KOPT-K1 (cell line): Measurements from ENCODE around the gene MAP2K6.
"Not testable (repeated sequence)": the region's sequence is repeated elsewhere in the genome, so short reads cannot be mapped to it uniquely, and the experiment has no call there.

Source experiments
- H3K27ac ChIP-seq: fragments of 200-600 bp; sonication (generic); 2 replicates; pipeline ENCODE4 v1.5.1; 2016; ENCODE audit warnings: antibody characterized with exemption, mild to moderate bottlenecking, low read depth, low read length; ENCODE audit not compliant: poor library complexity, severe bottlenecking
- H3K36me3 ChIP-seq: fragments of 200-600 bp; sonication (generic); 2 replicates; pipeline ENCODE4 v1.5.1; 2017; ENCODE audit warnings: antibody characterized with exemption, mild to moderate bottlenecking, low read length, moderate library complexity; ENCODE audit not compliant: insufficient read depth
- H3K9me3 ChIP-seq: fragments of 200-600 bp; sonication (generic); 2 replicates; pipeline ENCODE4 v1.5.1; 2017; ENCODE audit warnings: antibody characterized with exemption, low read length, mild to moderate bottlenecking; ENCODE audit not compliant: insufficient read depth, poor library complexity, severe bottlenecking

The MAP2K6 gene

DNA sequence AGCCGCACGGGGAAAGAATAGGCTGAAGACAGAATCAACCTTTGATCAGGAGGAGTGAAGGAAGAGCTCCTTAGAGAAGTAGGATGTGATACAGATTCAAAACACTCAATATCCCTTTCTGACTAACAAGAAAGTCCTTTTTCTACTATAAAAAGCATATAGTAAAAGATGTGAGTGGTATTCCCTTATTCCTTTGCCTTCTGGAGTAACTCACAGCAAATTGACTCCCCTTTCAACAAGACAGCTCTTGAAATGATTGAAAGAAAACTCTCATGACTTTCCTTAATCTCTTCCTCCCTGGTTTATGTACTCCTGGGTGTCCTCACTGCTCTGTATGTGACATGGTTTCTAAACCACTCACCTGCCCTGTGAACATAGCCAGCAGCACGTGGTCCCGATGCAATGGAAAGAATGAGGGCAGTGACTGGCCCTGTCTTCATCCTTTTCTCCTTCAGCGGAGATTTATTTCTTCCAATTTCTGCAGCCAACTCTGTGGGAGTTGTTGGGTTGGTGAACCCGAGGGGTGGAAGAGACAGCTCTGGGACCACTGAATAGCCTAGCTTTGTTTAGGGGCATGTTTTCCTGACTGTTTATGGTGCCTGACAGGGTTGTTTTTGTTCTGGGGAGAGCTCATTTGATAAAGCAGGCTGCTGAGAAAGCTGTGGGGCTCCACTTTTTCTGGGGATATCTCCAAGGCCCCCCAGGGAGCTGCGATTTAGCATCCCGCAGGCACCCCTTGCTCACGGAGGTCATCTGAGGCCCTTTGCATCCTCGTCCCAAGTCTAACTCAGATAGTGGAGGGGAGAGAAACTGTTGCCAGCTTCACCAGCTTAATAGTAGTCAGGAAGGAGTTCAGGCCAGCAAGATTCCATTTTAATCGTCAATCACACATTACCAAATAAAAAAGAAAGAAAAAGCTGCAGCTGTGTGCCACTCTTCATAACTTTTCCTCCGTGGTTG, 46.7 kb downstream of the MAP2K6 start:
- no peaks in the 10 kb centered on the region for H3K9me3 ChIP-seq
- H3K27ac ChIP-seq = no peak overlapping the region
- no peaks in the 10 kb centered on the region for H3K36me3 ChIP-seq

DNA sequence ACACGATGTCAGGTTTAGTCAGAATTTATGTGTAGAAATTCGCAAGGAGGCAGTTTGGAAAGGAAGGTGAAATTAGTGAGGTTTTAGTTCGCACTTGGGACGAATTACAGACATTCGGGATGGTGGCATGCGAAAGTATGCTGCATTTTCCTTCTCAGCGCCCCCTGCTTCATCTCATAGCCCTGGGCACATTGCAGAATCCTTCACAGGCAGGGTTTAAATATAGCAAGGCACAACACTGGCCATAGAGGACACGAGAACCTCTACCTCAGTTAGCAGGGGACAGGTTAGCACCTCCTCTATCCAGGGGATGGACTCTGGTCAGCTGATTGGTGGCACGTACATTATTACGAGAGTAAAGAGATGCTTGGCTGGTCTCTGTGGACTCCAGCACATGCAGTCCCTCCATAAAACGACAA, 47.5 kb downstream of the MAP2K6 start:
- Histone ChIP-seq H3K27ac (no peak overlapping the region), H3K9me3 (no peaks in the 10 kb centered on the region), H3K36me3 (no peaks in the 10 kb centered on the region)

DNA sequence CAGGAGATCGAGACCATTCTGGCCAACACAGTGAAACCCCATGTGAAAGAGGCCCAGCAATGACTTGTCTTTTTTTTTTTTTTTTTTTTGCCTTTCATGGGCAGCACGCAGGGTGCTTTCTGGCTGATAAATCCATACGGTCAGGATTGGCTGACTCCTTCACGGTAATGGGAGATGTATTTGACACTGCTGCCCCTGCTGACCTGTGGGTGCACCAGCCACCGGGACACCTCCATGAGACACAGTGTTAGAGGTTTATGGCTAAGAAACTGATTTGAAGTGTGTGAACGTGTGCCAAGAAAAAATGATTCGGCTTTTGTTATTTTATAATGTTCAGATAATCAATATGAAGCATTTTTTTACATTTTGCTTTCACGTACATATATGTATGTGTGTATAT, 48.4 kb downstream of the MAP2K6 start:
- no peak overlapping the region for H3K27ac ChIP-seq
- no peaks in the 10 kb centered on the region for H3K36me3 ChIP-seq
- no peaks in the 10 kb centered on the region for H3K9me3 ChIP-seq

DNA sequence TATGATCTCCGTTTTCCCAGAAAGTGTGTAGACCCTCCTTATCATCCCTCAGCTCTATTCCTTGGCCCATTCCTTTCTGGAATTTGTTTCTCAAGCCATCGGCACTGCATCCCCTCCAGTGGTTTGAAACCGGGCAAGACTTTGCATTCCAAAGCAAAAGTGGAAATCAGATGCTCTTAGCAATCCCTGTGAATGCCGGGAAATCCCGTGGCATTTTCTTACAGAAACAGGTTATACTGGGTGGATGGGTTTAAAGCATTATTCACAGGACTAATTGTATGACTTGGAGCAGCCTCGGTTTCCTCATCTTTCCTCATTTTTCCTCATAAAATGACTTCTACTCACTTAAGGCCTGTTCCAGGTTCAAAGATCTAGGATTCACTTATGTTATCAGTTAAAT, 52.0 kb downstream of the MAP2K6 start:
- Histone ChIP-seq H3K9me3 (no peaks in the 10 kb centered on the region), H3K36me3 (no peaks in the 10 kb centered on the region), H3K27ac (no peak overlapping the region)

DNA sequence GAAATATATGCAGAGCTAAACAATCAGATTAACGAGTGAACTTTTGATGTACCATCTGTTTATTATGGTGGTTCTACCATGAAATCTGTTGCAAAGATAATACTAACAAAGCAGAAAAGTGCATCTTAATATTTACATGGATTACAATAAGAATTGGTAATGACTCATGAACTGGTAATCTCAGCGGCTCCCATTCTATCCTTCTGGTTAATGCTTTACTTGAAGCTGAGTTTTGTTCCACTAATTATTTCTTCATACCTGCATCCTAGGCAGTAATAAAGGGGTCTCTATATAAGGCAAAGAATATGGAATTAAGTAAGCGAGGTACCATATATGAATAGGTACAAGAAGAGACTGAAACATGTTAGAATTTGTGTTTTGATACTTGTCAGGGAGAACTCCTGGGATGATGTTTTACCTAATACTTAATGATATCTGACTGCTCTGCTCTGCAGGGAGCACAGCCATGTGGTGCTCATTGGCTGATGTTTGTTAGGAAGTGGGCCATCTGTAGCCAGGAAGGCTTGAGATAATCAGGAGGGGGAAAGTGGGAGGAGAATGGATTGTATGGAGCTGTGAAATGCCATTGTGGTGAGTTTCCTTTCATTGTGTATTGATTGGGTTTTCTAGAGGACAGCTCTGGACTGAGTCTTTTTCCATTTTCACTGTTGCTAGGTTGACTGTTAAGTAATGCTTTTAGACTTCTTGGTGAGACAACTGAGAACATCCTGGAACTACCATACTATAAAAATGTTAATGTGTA, 52.6 kb downstream of the MAP2K6 start:
- no peaks in the 10 kb centered on the region for H3K9me3 ChIP-seq
- no peak overlapping the region for H3K27ac ChIP-seq
- H3K36me3 ChIP-seq = no peaks in the 10 kb centered on the region

DNA sequence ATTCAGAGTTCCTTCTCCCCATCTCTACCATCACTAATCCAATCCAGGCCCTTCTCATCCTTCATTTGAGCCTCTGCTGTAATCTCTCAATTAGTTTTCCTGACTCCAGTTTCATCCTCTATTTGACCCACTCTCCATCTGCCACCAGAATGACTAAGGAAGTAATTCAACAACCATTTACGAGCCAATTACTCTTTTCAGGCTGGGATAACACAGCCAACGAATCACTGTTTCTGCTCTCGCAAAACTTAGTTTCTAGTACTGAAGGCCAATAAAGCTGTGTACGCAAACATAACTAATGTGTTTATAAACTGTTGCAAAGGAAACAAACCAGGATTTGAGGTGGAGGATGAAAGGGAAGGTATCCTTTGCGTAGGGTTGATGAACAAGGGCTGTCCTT, 53.7 kb downstream of the MAP2K6 start:
- H3K9me3 ChIP-seq = no peaks in the 10 kb centered on the region
- H3K36me3 ChIP-seq = no peaks in the 10 kb centered on the region
- no peak overlapping the region for H3K27ac ChIP-seq

DNA sequence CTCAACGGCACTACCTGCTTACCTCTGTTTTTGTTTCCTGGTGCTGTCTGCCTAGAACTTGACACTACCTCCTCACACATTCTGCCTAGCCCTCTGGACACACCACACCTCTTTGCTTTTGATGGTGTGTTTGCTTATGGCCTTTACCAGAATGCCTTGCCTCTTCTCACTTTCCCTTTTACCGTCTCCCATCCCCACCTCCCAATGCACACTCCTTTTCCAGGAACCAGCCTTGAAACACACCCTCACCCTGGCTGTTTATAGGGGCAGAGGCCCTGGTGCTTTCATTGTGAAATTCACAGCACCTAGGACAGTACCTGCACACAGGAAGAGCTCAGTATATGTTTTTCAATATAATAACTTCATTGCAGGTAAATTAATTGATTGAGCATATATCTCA, 56.2 kb downstream of the MAP2K6 start:
- H3K36me3 ChIP-seq = no peaks in the 10 kb centered on the region
- no peaks in the 10 kb centered on the region for H3K9me3 ChIP-seq
- H3K27ac ChIP-seq = no peak overlapping the region

DNA sequence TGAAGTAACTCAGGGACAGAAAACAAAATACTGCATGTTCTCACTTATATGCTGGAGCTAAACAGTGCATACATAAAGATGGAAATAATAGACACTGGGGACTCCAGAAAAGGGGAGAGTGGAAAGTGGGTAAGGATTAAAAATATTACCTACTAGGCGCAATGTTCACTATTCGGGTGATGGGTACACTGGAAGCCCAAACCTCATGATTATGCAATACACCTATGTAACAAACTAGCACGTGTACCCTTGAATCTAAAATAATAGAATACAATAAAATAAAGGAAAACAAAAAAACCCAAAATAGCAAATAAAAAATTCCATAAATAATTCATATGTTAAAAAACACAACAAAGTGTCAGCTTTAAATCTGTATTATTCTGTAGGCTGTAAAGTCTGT, 56.9 kb downstream of the MAP2K6 start:
- Histone ChIP-seq H3K36me3 (no peaks in the 10 kb centered on the region), H3K27ac (no peak overlapping the region), H3K9me3 (no peaks in the 10 kb centered on the region)

DNA sequence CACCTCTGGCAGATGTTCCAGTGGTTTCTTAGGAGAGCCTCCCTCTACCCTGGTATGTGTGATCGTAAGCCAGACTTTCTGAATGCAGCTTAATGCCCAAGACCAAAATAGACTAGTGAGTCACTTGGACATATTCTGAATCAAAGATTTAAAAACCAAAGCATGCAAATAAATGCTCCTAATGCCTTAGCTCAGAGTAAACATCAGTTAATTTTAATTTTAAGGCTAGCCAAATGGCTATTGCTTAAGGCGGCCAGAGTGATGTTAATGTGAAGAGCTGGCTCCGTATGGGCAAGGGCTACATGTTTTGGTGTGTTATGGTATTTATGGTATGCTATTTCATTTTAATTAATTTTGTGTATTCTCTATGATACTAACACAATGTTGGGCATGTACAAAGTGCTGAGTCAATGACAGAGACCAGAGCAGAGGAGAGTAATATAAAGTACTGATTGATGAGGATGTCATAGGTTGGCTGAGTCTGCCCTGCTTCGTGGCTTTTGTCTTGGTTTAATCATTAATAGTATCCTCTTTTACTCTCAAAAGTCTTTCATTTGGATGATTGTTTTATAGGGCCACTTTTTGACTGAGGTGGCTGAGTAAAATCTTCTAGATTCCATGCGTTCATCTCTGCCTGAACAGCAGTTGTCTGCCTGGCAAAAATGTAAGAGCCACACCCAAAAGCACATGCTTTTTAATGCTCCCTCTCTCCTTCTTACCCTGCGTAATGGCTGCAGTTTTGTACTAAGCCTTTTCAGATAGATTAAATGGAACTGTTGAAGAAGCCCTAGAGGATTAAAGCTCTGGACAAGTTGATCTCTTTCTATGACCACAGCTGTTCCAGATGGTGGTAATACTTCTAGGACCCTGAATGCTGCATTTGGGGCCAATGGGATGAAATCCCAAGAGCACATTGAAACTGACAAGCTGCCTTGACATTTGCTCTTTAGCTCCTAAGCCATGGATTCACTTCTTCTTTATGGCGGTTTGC, 59.6 kb downstream of the MAP2K6 start:
- no peaks in the 10 kb centered on the region for H3K9me3 ChIP-seq
- H3K27ac ChIP-seq = no peak overlapping the region
- no peaks in the 10 kb centered on the region for H3K36me3 ChIP-seq

DNA sequence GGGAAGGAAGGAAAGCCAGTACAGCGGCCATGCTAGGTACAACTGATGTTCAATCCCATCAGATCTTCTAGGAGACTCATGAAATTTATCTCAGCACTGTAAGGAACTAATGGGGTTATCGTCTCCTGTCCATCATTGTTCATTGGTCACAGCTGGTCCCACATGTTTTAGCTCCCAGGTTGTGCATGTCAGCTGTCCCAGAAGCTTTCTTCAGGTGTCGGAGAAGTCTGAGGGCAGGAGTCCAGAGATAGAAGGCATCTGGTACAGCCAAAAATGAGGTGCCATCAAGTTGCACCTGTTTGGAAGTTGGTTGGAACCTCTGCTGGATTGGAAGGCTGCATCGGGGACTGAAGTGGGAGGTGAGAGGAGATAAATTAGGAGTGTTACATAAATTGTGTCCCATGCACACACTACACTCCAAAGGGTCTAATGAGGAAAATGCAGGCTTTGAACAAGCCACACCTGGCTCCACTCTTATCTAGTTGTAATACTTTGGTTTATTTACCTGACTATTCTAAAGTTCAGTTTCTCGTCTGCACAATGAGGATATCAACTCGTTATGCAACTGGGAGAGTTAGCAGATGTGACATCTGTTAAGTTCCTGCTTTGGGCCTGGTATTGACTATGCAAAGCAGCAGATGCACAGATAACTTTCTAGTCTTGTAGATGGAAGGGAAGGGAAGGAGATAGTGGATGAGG, 62.9 kb downstream of the MAP2K6 start:
- Histone ChIP-seq H3K36me3 (no peaks in the 10 kb centered on the region), H3K9me3 (no peaks in the 10 kb centered on the region)

DNA sequence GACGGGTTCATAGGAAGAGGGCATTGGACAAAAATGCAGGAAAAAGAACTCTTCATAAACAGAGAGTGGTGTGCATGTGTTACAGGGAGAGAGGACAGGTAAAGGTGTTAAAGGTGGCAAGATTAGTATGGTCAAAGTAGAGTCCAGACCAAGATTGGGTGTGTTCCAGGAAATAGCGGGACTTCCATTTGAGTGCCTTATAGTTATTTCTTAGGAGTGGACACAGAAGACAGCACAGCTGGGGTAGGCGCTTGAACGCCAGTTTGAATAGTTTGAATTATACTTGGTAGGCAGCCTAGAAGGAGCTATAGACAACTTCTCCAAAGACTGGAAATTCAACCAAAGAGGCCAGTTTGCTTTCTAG, 63.4 kb downstream of the MAP2K6 start:
- H3K27ac ChIP-seq = no peak overlapping the region
- H3K9me3 ChIP-seq = no peaks in the 10 kb centered on the region
- H3K36me3 ChIP-seq = no peaks in the 10 kb centered on the region

More for the DNA sequence above, 62.9 kb downstream of the MAP2K6 start:
- H3K27ac ChIP-seq = no peak overlapping the region

DNA sequence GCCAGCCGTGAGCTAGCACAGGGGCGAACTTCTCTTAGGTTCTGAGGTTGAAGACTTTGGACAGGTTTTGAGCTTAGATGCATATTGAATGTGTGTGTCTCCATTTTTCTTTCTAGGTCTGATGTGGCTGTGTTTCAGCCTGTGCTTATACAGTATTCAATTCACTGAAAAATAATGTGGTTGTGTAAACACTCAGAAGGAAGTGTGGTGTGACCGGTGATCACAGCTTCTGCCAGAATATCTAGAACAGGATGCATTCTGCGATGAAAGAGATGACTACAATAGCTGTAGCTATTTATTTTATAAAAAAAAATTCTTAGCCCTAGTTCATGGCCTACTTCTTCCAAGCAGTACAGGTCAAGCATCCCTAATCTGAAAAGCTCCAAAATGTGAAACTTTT, 64.4 kb downstream of the MAP2K6 start:
- no peaks in the 10 kb centered on the region for H3K9me3 ChIP-seq
- no peaks in the 10 kb centered on the region for H3K36me3 ChIP-seq
- H3K27ac ChIP-seq = no peak overlapping the region

DNA sequence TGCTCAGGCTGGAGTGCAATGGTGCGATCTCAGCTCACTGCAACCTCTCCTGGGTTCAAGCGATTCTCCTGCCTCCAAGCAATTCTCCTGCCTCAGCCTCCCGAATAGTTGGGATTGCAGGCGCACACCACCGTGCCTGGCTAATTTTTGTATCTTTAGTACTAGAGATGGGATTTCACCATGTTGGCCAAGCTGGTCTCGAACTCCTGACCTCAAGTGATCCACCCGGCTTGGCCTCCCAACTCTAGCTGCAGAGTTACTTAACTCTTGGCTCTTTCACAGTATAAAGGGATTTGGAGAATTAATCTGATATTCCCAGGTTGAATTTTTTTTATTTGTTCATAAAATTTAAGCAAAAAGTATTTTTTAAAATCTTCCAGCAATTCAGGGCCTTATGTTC, 65.3 kb downstream of the MAP2K6 start:
- not testable (repeated sequence) for H3K36me3 ChIP-seq, H3K27ac ChIP-seq, H3K9me3 ChIP-seq

DNA sequence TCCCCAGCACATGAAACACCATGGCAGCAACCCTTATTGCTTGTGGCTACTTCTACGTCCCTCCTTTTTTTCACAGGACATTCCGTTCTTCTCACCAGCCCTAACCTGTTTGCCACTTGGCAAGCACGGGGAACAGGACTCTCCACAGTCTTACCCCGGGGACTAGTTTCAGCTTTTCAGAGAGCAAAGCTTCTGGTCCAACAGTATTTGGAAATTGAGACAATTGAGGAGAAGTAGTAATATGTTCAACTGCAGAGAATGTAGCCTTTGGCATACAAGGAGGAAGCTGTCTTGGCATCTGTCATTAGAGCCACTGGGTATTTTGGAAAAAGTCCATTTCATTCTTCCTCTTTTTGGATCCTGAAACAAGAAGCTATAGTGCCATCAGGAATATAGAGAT, 65.7 kb downstream of the MAP2K6 start:
- H3K36me3 ChIP-seq = no peaks in the 10 kb centered on the region
- no peak overlapping the region for H3K27ac ChIP-seq
- H3K9me3 ChIP-seq = no peaks in the 10 kb centered on the region
